ENCODE measurements around the gene WDR41.
"Not testable (repeated sequence)": the region's sequence is repeated elsewhere in the genome, so short reads cannot be mapped to it uniquely, and the experiment has no call there.

Gene WDR41

GRCh38 chr5:77486344-77486962, 5.7 kb downstream of the WDR41 start:
- H3K36me3 Mint-ChIP-seq (ENCODE audit: insufficient read depth), result peaks cover 3% of the 10 kb centered on the region
- H3K4me1 Mint-ChIP-seq, result peaks cover 7% of the 10 kb centered on the region

DNA sequence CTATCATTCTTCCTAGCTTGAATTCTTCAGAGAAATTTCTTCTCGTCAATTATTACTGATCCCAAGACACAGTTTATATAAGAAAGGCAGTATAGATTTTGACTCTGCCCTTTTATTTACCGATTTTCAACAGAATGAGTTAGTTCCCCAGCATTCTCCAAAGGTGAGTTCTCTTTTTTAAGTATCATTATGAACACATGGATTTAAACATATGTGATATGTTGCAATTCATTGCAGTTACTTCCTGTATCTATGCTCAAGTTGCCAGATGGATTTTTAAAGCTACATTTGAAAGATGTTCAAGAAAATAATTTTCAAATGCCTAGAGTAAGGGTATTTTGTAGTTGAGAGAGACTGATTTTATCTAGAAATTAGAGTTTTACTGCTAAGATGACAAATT, 8.4 kb downstream of the WDR41 start:
- no peak for ATAC-seq (replicated peaks; ENCODE audit: extremely low read depth, poor library complexity, severe bottlenecking)
- H3K4me1 Mint-ChIP-seq, result no peaks in the 10 kb centered on the region
- H3K27me3 Mint-ChIP-seq, result no peaks in the 10 kb centered on the region
- DNase-seq (ENCODE audit: low spot score in 2 of 2), result no peak
- peaks cover 5% of the 10 kb centered on the region for H3K36me3 Mint-ChIP-seq (ENCODE audit: insufficient read depth)
- H3K27ac Mint-ChIP-seq (ENCODE audit: low read depth), result no peak overlapping the region
- no peak overlapping the region for H3K4me3 Mint-ChIP-seq
- H3K9me3 Mint-ChIP-seq, result no peaks in the 10 kb centered on the region

More at GRCh38 chr5:77486344-77486962, 5.7 kb downstream of the WDR41 start:
- no peak for DNase-seq (ENCODE audit: low spot score in 2 of 2)
- H3K4me3 Mint-ChIP-seq, result no peak overlapping the region
- H3K27ac Mint-ChIP-seq (ENCODE audit: low read depth), result no peak overlapping the region
- H3K9me3 Mint-ChIP-seq, result no peaks in the 10 kb centered on the region
- H3K27me3 Mint-ChIP-seq, result no peaks in the 10 kb centered on the region
- ATAC-seq (replicated peaks; ENCODE audit: extremely low read depth, poor library complexity, severe bottlenecking), result no peak

DNA sequence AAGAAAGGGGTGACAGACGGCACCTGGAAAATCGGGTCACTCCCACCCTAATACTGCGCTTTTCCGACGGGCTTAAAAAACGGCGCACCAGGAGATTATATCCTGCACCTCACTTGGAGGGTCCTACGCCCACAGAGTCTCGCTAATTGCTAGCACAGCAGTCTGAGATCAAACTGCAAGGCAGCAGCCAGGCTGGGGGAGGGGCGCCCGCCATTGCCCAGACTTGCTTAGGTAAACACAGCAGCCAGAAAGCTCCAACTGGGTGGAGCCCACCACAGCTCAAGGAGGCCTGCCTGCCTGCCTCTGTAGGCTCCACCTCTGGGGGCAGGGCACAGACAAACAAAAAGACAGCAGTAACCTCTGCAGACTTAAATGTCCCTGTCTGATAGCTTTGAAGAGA, 17.1 kb downstream of the WDR41 start:
- H3K4me1 Mint-ChIP-seq, result peaks cover 17% of the 10 kb centered on the region
- not testable (repeated sequence) for H3K4me3 Mint-ChIP-seq; DNase-seq (ENCODE audit: low spot score in 2 of 2); H3K27me3 Mint-ChIP-seq; H3K9me3 Mint-ChIP-seq; ATAC-seq (replicated peaks; ENCODE audit: extremely low read depth, poor library complexity, severe bottlenecking); H3K36me3 Mint-ChIP-seq (ENCODE audit: insufficient read depth); H3K27ac Mint-ChIP-seq (ENCODE audit: low read depth)

GRCh38 chr5:77468875-77469274, 23.2 kb downstream of the WDR41 start:
- H3K27ac Mint-ChIP-seq (ENCODE audit: low read depth); H3K36me3 Mint-ChIP-seq (ENCODE audit: insufficient read depth); H3K4me3 Mint-ChIP-seq; DNase-seq (ENCODE audit: low spot score in 2 of 2); H3K27me3 Mint-ChIP-seq; ATAC-seq (replicated peaks; ENCODE audit: extremely low read depth, poor library complexity, severe bottlenecking); H3K9me3 Mint-ChIP-seq: not testable (repeated sequence)
- peaks cover 17% of the 10 kb centered on the region for H3K4me1 Mint-ChIP-seq

- Mint-ChIP-seq H3K27me3 (no peaks in the 10 kb centered on the region), H3K4me3 (no peak overlapping the region), H3K4me1 (no peaks in the 10 kb centered on the region), H3K36me3 (ENCODE audit: insufficient read depth) (peaks cover 1% of the 10 kb centered on the region), H3K9me3 (no peaks in the 10 kb centered on the region), H3K27ac (ENCODE audit: low read depth) (no peak overlapping the region)
- ATAC-seq (replicated peaks; ENCODE audit: extremely low read depth, poor library complexity, severe bottlenecking), result no peak
- no peak for DNase-seq (ENCODE audit: low spot score in 2 of 2)
Measured at GRCh38 chr5:77463905-77464304, 28.2 kb downstream of the WDR41 start.

- Mint-ChIP-seq H3K27me3 (no peaks in the 10 kb centered on the region), H3K4me3 (no peak overlapping the region), H3K27ac (ENCODE audit: low read depth) (no peak overlapping the region), H3K36me3 (ENCODE audit: insufficient read depth) (peaks cover 1% of the 10 kb centered on the region), H3K9me3 (no peaks in the 10 kb centered on the region), H3K4me1 (no peaks in the 10 kb centered on the region)
- no peak for ATAC-seq (replicated peaks; ENCODE audit: extremely low read depth, poor library complexity, severe bottlenecking)
- DNase-seq (ENCODE audit: low spot score in 2 of 2), result no peak
Measured at GRCh38 chr5:77461287-77461686, 30.8 kb downstream of the WDR41 start.

GRCh38 chr5:77454123-77454522, 38.0 kb downstream of the WDR41 start:
- DNase-seq (ENCODE audit: low spot score in 2 of 2) (no peak), ATAC-seq (replicated peaks; ENCODE audit: extremely low read depth, poor library complexity, severe bottlenecking) (no peak)
- H3K4me1 Mint-ChIP-seq, result no peaks in the 10 kb centered on the region
- no peak overlapping the region for H3K4me3 Mint-ChIP-seq
- H3K9me3 Mint-ChIP-seq, result no peaks in the 10 kb centered on the region
- peak overlapping the region; percentile 13 for H3K27ac Mint-ChIP-seq (ENCODE audit: low read depth)
- H3K36me3 Mint-ChIP-seq (ENCODE audit: insufficient read depth), result no peaks in the 10 kb centered on the region
- H3K27me3 Mint-ChIP-seq, result no peaks in the 10 kb centered on the region

DNA sequence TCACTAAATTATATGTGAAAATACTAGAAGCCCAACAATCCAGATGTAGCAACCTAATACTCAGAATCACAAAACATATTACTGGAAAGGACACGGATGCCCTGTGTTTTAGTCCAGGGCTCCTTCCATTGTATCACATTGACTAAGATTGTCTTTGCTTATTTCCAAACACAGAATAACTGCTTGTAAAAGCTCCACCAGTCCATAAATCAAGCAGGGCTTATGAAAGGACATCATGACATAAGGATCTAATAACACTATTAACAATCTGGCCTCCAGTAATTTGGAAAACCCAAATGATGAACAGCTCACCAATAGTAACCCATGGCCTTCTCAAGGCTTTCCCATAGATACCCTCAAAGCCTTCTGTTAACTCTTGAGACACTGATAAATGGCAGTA, 39.8 kb downstream of the WDR41 start:
- DNase-seq (ENCODE audit: low spot score in 2 of 2), result no peak
- Mint-ChIP-seq H3K9me3 (no peaks in the 10 kb centered on the region), H3K4me1 (no peaks in the 10 kb centered on the region), H3K4me3 (no peak overlapping the region), H3K36me3 (ENCODE audit: insufficient read depth) (peaks cover 2% of the 10 kb centered on the region), H3K27ac (ENCODE audit: low read depth) (no peak overlapping the region), H3K27me3 (no peaks in the 10 kb centered on the region)
- no peak for ATAC-seq (replicated peaks; ENCODE audit: extremely low read depth, poor library complexity, severe bottlenecking)

DNA sequence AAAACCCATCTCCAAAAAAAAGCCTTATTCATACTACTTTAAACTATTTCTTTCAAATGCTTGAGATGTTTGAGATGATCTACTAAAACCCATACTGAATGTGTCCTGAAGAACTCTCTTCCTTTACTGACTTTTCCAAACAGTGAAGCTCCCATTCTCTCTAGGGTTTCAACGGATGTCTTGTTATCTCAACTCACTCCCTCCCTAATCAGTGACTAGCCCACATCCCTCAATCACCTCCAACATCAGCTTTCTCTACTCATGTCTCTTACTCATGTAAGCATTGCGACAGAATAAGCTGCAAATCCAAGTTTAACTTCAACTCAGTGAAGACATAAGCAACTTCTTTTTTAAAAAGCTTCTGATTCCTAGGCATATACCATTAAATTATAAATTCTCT, 42.1 kb downstream of the WDR41 start:
- Mint-ChIP-seq H3K9me3 (no peaks in the 10 kb centered on the region), H3K36me3 (ENCODE audit: insufficient read depth) (peaks cover 5% of the 10 kb centered on the region), H3K4me1 (no peaks in the 10 kb centered on the region), H3K27me3 (no peaks in the 10 kb centered on the region), H3K27ac (ENCODE audit: low read depth) (no peak overlapping the region), H3K4me3 (no peak overlapping the region)
- ATAC-seq (replicated peaks; ENCODE audit: extremely low read depth, poor library complexity, severe bottlenecking) (no peak), DNase-seq (ENCODE audit: low spot score in 2 of 2) (no peak)

GRCh38 chr5:77449277-77449676, 42.8 kb downstream of the WDR41 start:
- no peaks in the 10 kb centered on the region for H3K4me1 Mint-ChIP-seq
- H3K36me3 Mint-ChIP-seq (ENCODE audit: insufficient read depth), result peaks cover 7% of the 10 kb centered on the region
- no peaks in the 10 kb centered on the region for H3K9me3 Mint-ChIP-seq
- H3K27me3 Mint-ChIP-seq, result no peaks in the 10 kb centered on the region
- no peak for DNase-seq (ENCODE audit: low spot score in 2 of 2)
- no peak overlapping the region for H3K27ac Mint-ChIP-seq (ENCODE audit: low read depth)
- no peak overlapping the region for H3K4me3 Mint-ChIP-seq
- ATAC-seq (replicated peaks; ENCODE audit: extremely low read depth, poor library complexity, severe bottlenecking), result no peak

GRCh38 chr5:77448831-77449230, 43.3 kb downstream of the WDR41 start:
- H3K27me3 Mint-ChIP-seq, result no peaks in the 10 kb centered on the region
- no peak overlapping the region for H3K27ac Mint-ChIP-seq (ENCODE audit: low read depth)
- no peaks in the 10 kb centered on the region for H3K4me1 Mint-ChIP-seq
- no peak overlapping the region for H3K4me3 Mint-ChIP-seq
- no peak for DNase-seq (ENCODE audit: low spot score in 2 of 2)
- H3K36me3 Mint-ChIP-seq (ENCODE audit: insufficient read depth), result peaks cover 8% of the 10 kb centered on the region
- ATAC-seq (replicated peaks; ENCODE audit: extremely low read depth, poor library complexity, severe bottlenecking), result no peak
- H3K9me3 Mint-ChIP-seq, result no peaks in the 10 kb centered on the region

DNA sequence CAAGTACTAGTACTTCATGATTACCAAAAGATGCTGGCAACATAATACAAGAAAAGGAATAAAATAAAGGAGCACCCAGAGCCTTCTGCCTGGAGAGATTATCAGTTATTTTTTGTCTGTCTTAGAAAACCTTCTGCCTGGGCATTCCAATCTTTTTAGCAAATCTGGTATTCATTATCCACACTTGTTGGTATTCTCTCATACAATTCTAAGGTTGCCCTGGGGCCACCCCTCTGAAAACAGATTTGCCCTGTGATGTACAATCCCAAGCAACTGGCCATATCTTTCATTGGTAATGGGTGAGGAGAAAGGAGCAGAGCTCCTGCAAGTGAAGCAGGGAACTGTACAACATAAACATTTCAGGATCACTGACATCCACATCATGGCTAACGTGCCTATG, 47.8 kb downstream of the WDR41 start:
- no peaks in the 10 kb centered on the region for H3K27me3 Mint-ChIP-seq
- H3K4me1 Mint-ChIP-seq, result no peaks in the 10 kb centered on the region
- ATAC-seq (replicated peaks; ENCODE audit: extremely low read depth, poor library complexity, severe bottlenecking) (no peak), DNase-seq (ENCODE audit: low spot score in 2 of 2) (no peak)
- no peak overlapping the region for H3K27ac Mint-ChIP-seq (ENCODE audit: low read depth)
- no peaks in the 10 kb centered on the region for H3K9me3 Mint-ChIP-seq
- no peak overlapping the region for H3K4me3 Mint-ChIP-seq
- H3K36me3 Mint-ChIP-seq (ENCODE audit: insufficient read depth), result peaks cover 14% of the 10 kb centered on the region

- peaks cover 14% of the 10 kb centered on the region for H3K36me3 Mint-ChIP-seq (ENCODE audit: insufficient read depth)
- DNase-seq (ENCODE audit: low spot score in 2 of 2) (no peak), ATAC-seq (replicated peaks; ENCODE audit: extremely low read depth, poor library complexity, severe bottlenecking) (no peak)
- H3K4me3 Mint-ChIP-seq, result no peak overlapping the region
- no peaks in the 10 kb centered on the region for H3K4me1 Mint-ChIP-seq
- no peak overlapping the region for H3K27ac Mint-ChIP-seq (ENCODE audit: low read depth)
- no peaks in the 10 kb centered on the region for H3K27me3 Mint-ChIP-seq
- no peaks in the 10 kb centered on the region for H3K9me3 Mint-ChIP-seq
Measured at GRCh38 chr5:77443670-77444069, 48.4 kb downstream of the WDR41 start.

DNA sequence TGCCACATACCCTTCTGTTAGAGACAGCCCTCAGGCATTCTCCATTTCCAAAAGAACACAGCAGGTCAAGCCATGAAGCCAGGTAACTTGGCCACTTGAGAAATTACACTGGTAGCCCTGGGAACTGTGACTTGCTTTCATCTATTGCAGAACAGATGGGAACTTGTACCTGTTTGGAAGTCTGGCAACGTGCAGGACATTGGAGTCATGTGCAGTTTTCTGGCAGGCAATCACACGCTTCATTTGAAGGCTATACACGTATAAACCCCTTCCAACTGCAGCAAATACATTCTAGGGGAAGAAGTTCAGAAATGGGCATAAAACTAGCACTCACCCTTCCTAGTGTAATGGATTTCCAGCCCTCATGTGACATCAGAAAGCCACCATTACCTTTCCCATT, 54.0 kb downstream of the WDR41 start:
- H3K27me3 Mint-ChIP-seq, result no peaks in the 10 kb centered on the region
- no peak overlapping the region for H3K27ac Mint-ChIP-seq (ENCODE audit: low read depth)
- H3K9me3 Mint-ChIP-seq, result no peaks in the 10 kb centered on the region
- no peaks in the 10 kb centered on the region for H3K4me1 Mint-ChIP-seq
- ATAC-seq (replicated peaks; ENCODE audit: extremely low read depth, poor library complexity, severe bottlenecking) (no peak), DNase-seq (ENCODE audit: low spot score in 2 of 2) (no peak)
- H3K36me3 Mint-ChIP-seq (ENCODE audit: insufficient read depth), result peaks cover 13% of the 10 kb centered on the region
- H3K4me3 Mint-ChIP-seq, result no peak overlapping the region

All from central memory CD8-positive, alpha-beta T cell (primary cell).